WTC11 (cell line): ENCODE data around the gene PLXNA3. TPM values are rescaled to one million over a fixed set of nuclear protein-coding genes. Genes with fewer than 3 reads are reported as not detected.

ENCODE experiments used
- ATAC-seq: fragments of 200-7000 bp; cut with Tn5 transposase; 2 replicates; pipeline ENCODE4 v1.10.0; 2021; ENCODE audit warnings: mild to moderate bottlenecking, moderate library complexity
- CTCF ChIA-PET: fragments of 300-600 bp; sonication (Branson Sonifier 250); formaldehyde crosslinking; loops from one replicate; lab custom pipeline; 2021; ENCODE audit warnings: antibody characterized with exemption; lab: Charles Lee
- POLR2A ChIA-PET: fragments of 350-600 bp; sonication (Branson Sonifier 250); formaldehyde crosslinking; loops from one replicate; lab custom pipeline; 2021; ENCODE audit warnings: antibody characterized with exemption; lab: Charles Lee
- DNase-seq: peaks from one replicate; pipeline ENCODE4 v3.0.0; 2021; ENCODE audit warnings: low spot score
- H3K27ac Mint-ChIP-seq: 2 replicates; pipeline ENCODE4 v1.8.0; 2021; ENCODE audit warnings: mixed read lengths
- H3K27me3 Mint-ChIP-seq: 2 replicates; pipeline ENCODE4 v1.8.0; 2021; ENCODE audit warnings: low read depth, mild to moderate bottlenecking, moderate library complexity, mixed read lengths
- H3K36me3 Mint-ChIP-seq: 2 replicates; pipeline ENCODE4 v1.8.0; 2021; ENCODE audit warnings: mixed read lengths
- H3K4me1 Mint-ChIP-seq: 2 replicates; pipeline ENCODE4 v1.8.0; 2022; ENCODE audit warnings: mixed read lengths
- H3K4me3 Mint-ChIP-seq: 2 replicates; pipeline ENCODE4 v1.8.0; 2021; ENCODE audit warnings: mild to moderate bottlenecking, moderate library complexity, mixed read lengths
- H3K9me3 Mint-ChIP-seq: 2 replicates; pipeline ENCODE4 v1.8.0; 2021; ENCODE audit warnings: mixed read lengths
- ATF1 ChIP-seq: sonication (generic); formaldehyde crosslinking; IDR thresholded peaks from 2 replicates; pipeline ENCODE4 v1.8.1; 2023; ENCODE audit warnings: mild to moderate bottlenecking, moderate library complexity, missing genetic modification reagents
- CREM ChIP-seq: sonication (generic); formaldehyde crosslinking; IDR thresholded peaks from 2 replicates; pipeline ENCODE4 v1.8.1; 2022; ENCODE audit warnings: mild to moderate bottlenecking, missing genetic modification reagents, moderate library complexity
- ESRRA ChIP-seq: sonication (generic); formaldehyde crosslinking; IDR thresholded peaks from 2 replicates; pipeline ENCODE4 v1.8.1; 2022; ENCODE audit warnings: mild to moderate bottlenecking, missing genetic modification reagents, borderline replicate concordance
- ETV6 ChIP-seq: sonication (generic); formaldehyde crosslinking; IDR thresholded peaks from 2 replicates; pipeline ENCODE4 v1.8.1; 2022; ENCODE audit warnings: mild to moderate bottlenecking, missing genetic modification reagents
- FOXK1 ChIP-seq: sonication (generic); formaldehyde crosslinking; IDR thresholded peaks from 2 replicates; pipeline ENCODE4 v1.8.0; 2022; ENCODE audit warnings: mild to moderate bottlenecking, moderate library complexity, missing genetic modification reagents
- GTF2I ChIP-seq: fragments of 250-450 bp; sonication (Bioruptor Pico); conservative IDR thresholded peaks from 2 replicates; pipeline ENCODE4 v1.4.0; 2021; ENCODE audit warnings: mild to moderate bottlenecking
- HMGA2 ChIP-seq: fragments of 250-450 bp; sonication (Bioruptor Pico); IDR thresholded peaks from 2 replicates; pipeline ENCODE4 v1.4.0; 2021; ENCODE audit warnings: mild to moderate bottlenecking, moderate library complexity
- KAT7 ChIP-seq: sonication (generic); formaldehyde crosslinking; IDR thresholded peaks from 2 replicates; pipeline ENCODE4 v1.8.1; 2023; ENCODE audit warnings: missing genetic modification reagents, mild to moderate bottlenecking, borderline replicate concordance
- MXD4 ChIP-seq: fragments of 250-450 bp; sonication (Bioruptor Pico); IDR thresholded peaks from 2 replicates; pipeline ENCODE4 v1.8.0; 2021; ENCODE audit warnings: mild to moderate bottlenecking, moderate library complexity, borderline replicate concordance
- PRRX2 ChIP-seq: fragments of 250-450 bp; sonication (Bioruptor Pico); IDR thresholded peaks from 2 replicates; pipeline ENCODE4 v1.8.0; 2021; ENCODE audit warnings: mild to moderate bottlenecking
- ZNF263 ChIP-seq: sonication (generic); formaldehyde crosslinking; IDR thresholded peaks from 2 replicates; pipeline ENCODE4 v1.8.1; 2022; ENCODE audit warnings: low read depth, mild to moderate bottlenecking, moderate library complexity, missing genetic modification reagents
- total RNA-seq: library from RNA; stranded (reverse); gene quantifications from 3 replicates; pipeline ENCODE4 v1.2.3, GENCODE V29; 2021
- TF ChIP-seq, protein P1 (sequence below): sonication (generic); formaldehyde crosslinking; IDR thresholded peaks from 2 replicates; pipeline ENCODE4 v1.8.0; 2022; ENCODE audit warnings: mild to moderate bottlenecking, missing genetic modification reagents
- TF ChIP-seq, protein P2 (sequence below): fragments of 250-450 bp; sonication (Bioruptor Pico); IDR thresholded peaks from 2 replicates; pipeline ENCODE4 v1.9.0; 2021; ENCODE audit warnings: mild to moderate bottlenecking
- TF ChIP-seq, protein P3 (sequence below): sonication (generic); formaldehyde crosslinking; IDR thresholded peaks from 2 replicates; pipeline ENCODE4 v1.8.1; 2023; ENCODE audit warnings: mild to moderate bottlenecking, missing genetic modification reagents
- TF ChIP-seq, protein P4 (sequence below): fragments of 250-450 bp; sonication (Bioruptor Pico); IDR thresholded peaks from 2 replicates; pipeline ENCODE4 v2.1.2; 2022; ENCODE audit warnings: mild to moderate bottlenecking, moderate library complexity
- TF ChIP-seq, protein P5 (sequence below): sonication (generic); formaldehyde crosslinking; IDR thresholded peaks from 2 replicates; pipeline ENCODE4 v1.8.0; 2023; ENCODE audit warnings: missing genetic modification reagents
- TF ChIP-seq, protein P6 (sequence below): sonication (generic); formaldehyde crosslinking; conservative IDR thresholded peaks from 2 replicates; pipeline ENCODE4 v1.8.1; 2023; ENCODE audit warnings: mild to moderate bottlenecking, low read depth, missing genetic modification reagents, moderate library complexity

PLXNA3 gene
- total RNA-seq, 1 experiment from 2014 or later, result 26.6 TPM

DNA sequence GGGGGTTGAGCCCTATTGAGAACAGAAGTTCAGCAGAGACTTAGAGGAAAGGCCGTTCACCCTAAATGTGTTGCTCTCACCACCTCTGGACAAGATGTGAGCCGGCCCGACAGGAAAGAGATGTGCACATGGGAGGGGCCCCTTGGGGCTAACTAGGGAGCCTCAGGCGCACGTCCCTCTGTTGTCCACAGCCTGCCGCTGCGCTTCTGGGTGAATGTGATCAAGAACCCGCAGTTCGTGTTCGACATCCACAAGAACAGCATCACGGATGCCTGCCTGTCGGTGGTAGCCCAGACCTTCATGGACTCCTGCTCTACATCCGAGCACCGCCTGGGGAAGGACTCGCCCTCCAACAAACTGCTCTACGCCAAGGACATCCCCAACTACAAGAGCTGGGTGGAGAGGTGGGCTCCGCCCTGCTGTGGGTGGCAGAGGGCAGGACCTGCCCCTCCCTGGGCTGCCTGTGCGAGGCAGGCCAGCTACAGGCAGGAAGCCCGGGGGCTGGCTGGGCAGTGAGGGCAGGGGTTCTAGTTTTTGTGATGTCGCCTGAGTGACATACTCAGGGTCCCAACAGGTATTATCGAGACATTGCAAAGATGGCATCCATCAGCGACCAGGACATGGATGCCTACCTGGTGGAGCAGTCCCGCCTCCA is 13.0 kb downstream of the PLXNA3 start:
- Mint-ChIP-seq H3K4me3 (no peak overlapping the region), H3K27ac (no peak overlapping the region), H3K36me3 (peaks cover 2% of the 10 kb centered on the region; the same call in 1 of the 2 replicates), H3K4me1 (no peaks in the 10 kb centered on the region), H3K9me3 (no peaks in the 10 kb centered on the region), H3K27me3 (peaks cover 2% of the 10 kb centered on the region; the same call in 1 of the 2 replicates)
- no peak for TF ChIP-seq ATF1 (CRISPR knock-in tag)
- TF ChIP-seq, protein P1, sequence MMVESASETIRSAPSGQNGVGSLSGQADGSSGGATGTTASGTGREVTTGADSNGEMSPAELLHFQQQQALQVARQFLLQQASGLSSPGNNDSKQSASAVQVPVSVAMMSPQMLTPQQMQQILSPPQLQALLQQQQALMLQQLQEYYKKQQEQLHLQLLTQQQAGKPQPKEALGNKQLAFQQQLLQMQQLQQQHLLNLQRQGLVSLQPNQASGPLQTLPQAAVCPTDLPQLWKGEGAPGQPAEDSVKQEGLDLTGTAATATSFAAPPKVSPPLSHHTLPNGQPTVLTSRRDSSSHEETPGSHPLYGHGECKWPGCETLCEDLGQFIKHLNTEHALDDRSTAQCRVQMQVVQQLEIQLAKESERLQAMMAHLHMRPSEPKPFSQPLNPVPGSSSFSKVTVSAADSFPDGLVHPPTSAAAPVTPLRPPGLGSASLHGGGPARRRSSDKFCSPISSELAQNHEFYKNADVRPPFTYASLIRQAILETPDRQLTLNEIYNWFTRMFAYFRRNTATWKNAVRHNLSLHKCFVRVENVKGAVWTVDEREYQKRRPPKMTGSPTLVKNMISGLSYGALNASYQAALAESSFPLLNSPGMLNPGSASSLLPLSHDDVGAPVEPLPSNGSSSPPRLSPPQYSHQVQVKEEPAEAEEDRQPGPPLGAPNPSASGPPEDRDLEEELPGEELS (CRISPR knock-in tag), result no peak
- no peak for TF ChIP-seq GTF2I (CRISPR knock-in tag)
- TF ChIP-seq ETV6 (CRISPR knock-in tag), result no peak
- no peak for TF ChIP-seq KAT7 (CRISPR knock-in tag)
- TF ChIP-seq FOXK1 (CRISPR knock-in tag), result no peak
- TF ChIP-seq MXD4 (CRISPR knock-in tag), result no peak
- TF ChIP-seq, protein P2, sequence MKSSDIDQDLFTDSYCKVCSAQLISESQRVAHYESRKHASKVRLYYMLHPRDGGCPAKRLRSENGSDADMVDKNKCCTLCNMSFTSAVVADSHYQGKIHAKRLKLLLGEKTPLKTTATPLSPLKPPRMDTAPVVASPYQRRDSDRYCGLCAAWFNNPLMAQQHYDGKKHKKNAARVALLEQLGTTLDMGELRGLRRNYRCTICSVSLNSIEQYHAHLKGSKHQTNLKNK (CRISPR knock-in tag), result no peak
- no peak for TF ChIP-seq ZNF263
- TF ChIP-seq, protein P3, sequence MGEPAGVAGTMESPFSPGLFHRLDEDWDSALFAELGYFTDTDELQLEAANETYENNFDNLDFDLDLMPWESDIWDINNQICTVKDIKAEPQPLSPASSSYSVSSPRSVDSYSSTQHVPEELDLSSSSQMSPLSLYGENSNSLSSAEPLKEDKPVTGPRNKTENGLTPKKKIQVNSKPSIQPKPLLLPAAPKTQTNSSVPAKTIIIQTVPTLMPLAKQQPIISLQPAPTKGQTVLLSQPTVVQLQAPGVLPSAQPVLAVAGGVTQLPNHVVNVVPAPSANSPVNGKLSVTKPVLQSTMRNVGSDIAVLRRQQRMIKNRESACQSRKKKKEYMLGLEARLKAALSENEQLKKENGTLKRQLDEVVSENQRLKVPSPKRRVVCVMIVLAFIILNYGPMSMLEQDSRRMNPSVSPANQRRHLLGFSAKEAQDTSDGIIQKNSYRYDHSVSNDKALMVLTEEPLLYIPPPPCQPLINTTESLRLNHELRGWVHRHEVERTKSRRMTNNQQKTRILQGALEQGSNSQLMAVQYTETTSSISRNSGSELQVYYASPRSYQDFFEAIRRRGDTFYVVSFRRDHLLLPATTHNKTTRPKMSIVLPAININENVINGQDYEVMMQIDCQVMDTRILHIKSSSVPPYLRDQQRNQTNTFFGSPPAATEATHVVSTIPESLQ, result no peak
- no peak for TF ChIP-seq PRRX2 (CRISPR knock-in tag)
- TF ChIP-seq, protein P4, sequence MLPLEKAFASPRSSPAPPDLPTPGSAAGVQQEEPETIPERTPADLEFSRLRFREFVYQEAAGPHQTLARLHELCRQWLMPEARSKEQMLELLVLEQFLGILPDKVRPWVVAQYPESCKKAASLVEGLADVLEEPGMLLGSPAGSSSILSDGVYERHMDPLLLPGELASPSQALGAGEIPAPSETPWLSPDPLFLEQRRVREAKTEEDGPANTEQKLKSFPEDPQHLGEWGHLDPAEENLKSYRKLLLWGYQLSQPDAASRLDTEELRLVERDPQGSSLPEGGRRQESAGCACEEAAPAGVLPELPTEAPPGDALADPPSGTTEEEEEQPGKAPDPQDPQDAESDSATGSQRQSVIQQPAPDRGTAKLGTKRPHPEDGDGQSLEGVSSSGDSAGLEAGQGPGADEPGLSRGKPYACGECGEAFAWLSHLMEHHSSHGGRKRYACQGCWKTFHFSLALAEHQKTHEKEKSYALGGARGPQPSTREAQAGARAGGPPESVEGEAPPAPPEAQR (CRISPR knock-in tag), result no peak
- TF ChIP-seq, protein P5, sequence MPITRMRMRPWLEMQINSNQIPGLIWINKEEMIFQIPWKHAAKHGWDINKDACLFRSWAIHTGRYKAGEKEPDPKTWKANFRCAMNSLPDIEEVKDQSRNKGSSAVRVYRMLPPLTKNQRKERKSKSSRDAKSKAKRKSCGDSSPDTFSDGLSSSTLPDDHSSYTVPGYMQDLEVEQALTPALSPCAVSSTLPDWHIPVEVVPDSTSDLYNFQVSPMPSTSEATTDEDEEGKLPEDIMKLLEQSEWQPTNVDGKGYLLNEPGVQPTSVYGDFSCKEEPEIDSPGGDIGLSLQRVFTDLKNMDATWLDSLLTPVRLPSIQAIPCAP, result no peak
- TF ChIP-seq CREM (CRISPR knock-in tag), result no peak
- no peak for TF ChIP-seq HMGA2 (CRISPR knock-in tag)
- no peak for TF ChIP-seq ESRRA
- TF ChIP-seq, protein P6, sequence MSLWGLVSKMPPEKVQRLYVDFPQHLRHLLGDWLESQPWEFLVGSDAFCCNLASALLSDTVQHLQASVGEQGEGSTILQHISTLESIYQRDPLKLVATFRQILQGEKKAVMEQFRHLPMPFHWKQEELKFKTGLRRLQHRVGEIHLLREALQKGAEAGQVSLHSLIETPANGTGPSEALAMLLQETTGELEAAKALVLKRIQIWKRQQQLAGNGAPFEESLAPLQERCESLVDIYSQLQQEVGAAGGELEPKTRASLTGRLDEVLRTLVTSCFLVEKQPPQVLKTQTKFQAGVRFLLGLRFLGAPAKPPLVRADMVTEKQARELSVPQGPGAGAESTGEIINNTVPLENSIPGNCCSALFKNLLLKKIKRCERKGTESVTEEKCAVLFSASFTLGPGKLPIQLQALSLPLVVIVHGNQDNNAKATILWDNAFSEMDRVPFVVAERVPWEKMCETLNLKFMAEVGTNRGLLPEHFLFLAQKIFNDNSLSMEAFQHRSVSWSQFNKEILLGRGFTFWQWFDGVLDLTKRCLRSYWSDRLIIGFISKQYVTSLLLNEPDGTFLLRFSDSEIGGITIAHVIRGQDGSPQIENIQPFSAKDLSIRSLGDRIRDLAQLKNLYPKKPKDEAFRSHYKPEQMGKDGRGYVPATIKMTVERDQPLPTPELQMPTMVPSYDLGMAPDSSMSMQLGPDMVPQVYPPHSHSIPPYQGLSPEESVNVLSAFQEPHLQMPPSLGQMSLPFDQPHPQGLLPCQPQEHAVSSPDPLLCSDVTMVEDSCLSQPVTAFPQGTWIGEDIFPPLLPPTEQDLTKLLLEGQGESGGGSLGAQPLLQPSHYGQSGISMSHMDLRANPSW (CRISPR knock-in tag), result no peak
- ATAC-seq (no peak), DNase-seq (no peak)
- POLR2A ChIA-PET, result no interaction called here
- CTCF ChIA-PET, result no interaction called here
